Measurements from ENCODE around the gene MEGF10.

MEGF10 gene

GRCh38 chr5:127426661-127427060 is 136.1 kb downstream of the MEGF10 start:
- DNase-seq (ENCODE audit: low read depth, low spot score), result no peak
- Histone ChIP-seq H3K36me3 (ENCODE audit: insufficient read depth, low read length) (no peaks in the 10 kb centered on the region), H3K9me3 (ENCODE audit: low read depth, low read length) (no peaks in the 10 kb centered on the region)

GRCh38 chr5:127428276-127428675 is 137.7 kb downstream of the MEGF10 start:
- TF ChIP-seq POLR2AphosphoS5 (IDR thresholded peaks at IDR 0.05; ENCODE audit: borderline replicate concordance, low read depth, low read length) (no peak), FOXP2 (optimal IDR thresholded peaks at IDR 0.05; ENCODE audit: control extremely low read depth, extremely low read length, insufficient read depth) (no peak), EZH2 (IDR thresholded peaks at IDR 0.05) (no peak)

More at GRCh38 chr5:127426661-127427060, 136.1 kb downstream of the MEGF10 start:
- Histone ChIP-seq H3K9ac (ENCODE audit: insufficient read length) (no peak overlapping the region), H3K27ac (no peak overlapping the region), H3K4me3 (no peak overlapping the region)
- no peak for TF ChIP-seq EZH2 (IDR thresholded peaks at IDR 0.05)
- TF ChIP-seq FOXP2 (optimal IDR thresholded peaks at IDR 0.05; ENCODE audit: control extremely low read depth, extremely low read length, insufficient read depth), result no peak
- no peak for TF ChIP-seq POLR2AphosphoS5 (IDR thresholded peaks at IDR 0.05; ENCODE audit: borderline replicate concordance, low read depth, low read length)

GRCh38 chr5:127428748-127429147 is 138.2 kb downstream of the MEGF10 start:
- H3K9me3 ChIP-seq (ENCODE audit: low read depth, low read length), result no peaks in the 10 kb centered on the region
- H3K4me3 ChIP-seq, result no peak overlapping the region
- no peak for DNase-seq (ENCODE audit: low read depth, low spot score)
- no peaks in the 10 kb centered on the region for H3K36me3 ChIP-seq (ENCODE audit: insufficient read depth, low read length)
- TF ChIP-seq POLR2AphosphoS5 (IDR thresholded peaks at IDR 0.05; ENCODE audit: borderline replicate concordance, low read depth, low read length) (no peak), EZH2 (IDR thresholded peaks at IDR 0.05) (no peak), FOXP2 (optimal IDR thresholded peaks at IDR 0.05; ENCODE audit: control extremely low read depth, extremely low read length, insufficient read depth) (no peak)
- H3K27ac ChIP-seq, result no peak overlapping the region
- no peak overlapping the region for H3K9ac ChIP-seq (ENCODE audit: insufficient read length)

More at GRCh38 chr5:127428276-127428675, 137.7 kb downstream of the MEGF10 start:
- no peak overlapping the region for H3K9ac ChIP-seq (ENCODE audit: insufficient read length)
- H3K4me3 ChIP-seq, result no peak overlapping the region
- no peaks in the 10 kb centered on the region for H3K9me3 ChIP-seq (ENCODE audit: low read depth, low read length)
- no peak for DNase-seq (ENCODE audit: low read depth, low spot score)
- no peak overlapping the region for H3K27ac ChIP-seq
- no peaks in the 10 kb centered on the region for H3K36me3 ChIP-seq (ENCODE audit: insufficient read depth, low read length)

GRCh38 chr5:127429928-127430327 is 139.3 kb downstream of the MEGF10 start:
- H3K9me3 ChIP-seq (ENCODE audit: low read depth, low read length), result no peaks in the 10 kb centered on the region
- H3K27ac ChIP-seq, result no peak overlapping the region
- no peak overlapping the region for H3K4me3 ChIP-seq
- no peaks in the 10 kb centered on the region for H3K36me3 ChIP-seq (ENCODE audit: insufficient read depth, low read length)
- no peak for DNase-seq (ENCODE audit: low read depth, low spot score)
- H3K9ac ChIP-seq (ENCODE audit: insufficient read length), result no peak overlapping the region
- TF ChIP-seq EZH2 (IDR thresholded peaks at IDR 0.05) (no peak), FOXP2 (optimal IDR thresholded peaks at IDR 0.05; ENCODE audit: control extremely low read depth, extremely low read length, insufficient read depth) (no peak), POLR2AphosphoS5 (IDR thresholded peaks at IDR 0.05; ENCODE audit: borderline replicate concordance, low read depth, low read length) (no peak)

GRCh38 chr5:127430627-127431026 is 140.0 kb downstream of the MEGF10 start:
- H3K27ac ChIP-seq, result no peak overlapping the region
- no peak overlapping the region for H3K4me3 ChIP-seq
- no peak for TF ChIP-seq POLR2AphosphoS5 (IDR thresholded peaks at IDR 0.05; ENCODE audit: borderline replicate concordance, low read depth, low read length)
- TF ChIP-seq EZH2 (IDR thresholded peaks at IDR 0.05), result no peak
- no peak for DNase-seq (ENCODE audit: low read depth, low spot score)
- no peaks in the 10 kb centered on the region for H3K9me3 ChIP-seq (ENCODE audit: low read depth, low read length)
- no peak overlapping the region for H3K9ac ChIP-seq (ENCODE audit: insufficient read length)
- H3K36me3 ChIP-seq (ENCODE audit: insufficient read depth, low read length), result no peaks in the 10 kb centered on the region

- Histone ChIP-seq H3K4me3 (no peak overlapping the region), H3K9ac (ENCODE audit: insufficient read length) (no peak overlapping the region), H3K36me3 (ENCODE audit: insufficient read depth, low read length) (no peaks in the 10 kb centered on the region), H3K27ac (no peak overlapping the region), H3K9me3 (ENCODE audit: low read depth, low read length) (no peaks in the 10 kb centered on the region)
- no peak for DNase-seq (ENCODE audit: low read depth, low spot score)
- no peak for TF ChIP-seq FOXP2 (optimal IDR thresholded peaks at IDR 0.05; ENCODE audit: control extremely low read depth, extremely low read length, insufficient read depth)
- no peak for TF ChIP-seq EZH2 (IDR thresholded peaks at IDR 0.05)
- no peak for TF ChIP-seq POLR2AphosphoS5 (IDR thresholded peaks at IDR 0.05; ENCODE audit: borderline replicate concordance, low read depth, low read length)
Observed at GRCh38 chr5:127431977-127432585, 141.5 kb downstream of the MEGF10 start.

- no peak overlapping the region for H3K27ac ChIP-seq
- no peaks in the 10 kb centered on the region for H3K36me3 ChIP-seq (ENCODE audit: insufficient read depth, low read length)
- no peak overlapping the region for H3K9ac ChIP-seq (ENCODE audit: insufficient read length)
- no peak for DNase-seq (ENCODE audit: low read depth, low spot score)
- no peak overlapping the region for H3K4me3 ChIP-seq
- TF ChIP-seq FOXP2 (optimal IDR thresholded peaks at IDR 0.05; ENCODE audit: control extremely low read depth, extremely low read length, insufficient read depth), result no peak
- TF ChIP-seq POLR2AphosphoS5 (IDR thresholded peaks at IDR 0.05; ENCODE audit: borderline replicate concordance, low read depth, low read length), result no peak
- TF ChIP-seq EZH2 (IDR thresholded peaks at IDR 0.05), result no peak
- H3K9me3 ChIP-seq (ENCODE audit: low read depth, low read length), result no peaks in the 10 kb centered on the region
Observed at GRCh38 chr5:127433526-127433925, 142.9 kb downstream of the MEGF10 start.

- no peaks in the 10 kb centered on the region for H3K36me3 ChIP-seq (ENCODE audit: insufficient read depth, low read length)
- TF ChIP-seq EZH2 (IDR thresholded peaks at IDR 0.05) (no peak), POLR2AphosphoS5 (IDR thresholded peaks at IDR 0.05; ENCODE audit: borderline replicate concordance, low read depth, low read length) (no peak), FOXP2 (optimal IDR thresholded peaks at IDR 0.05; ENCODE audit: control extremely low read depth, extremely low read length, insufficient read depth) (no peak)
- no peak overlapping the region for H3K27ac ChIP-seq
- no peak for DNase-seq (ENCODE audit: low read depth, low spot score)
- H3K9ac ChIP-seq (ENCODE audit: insufficient read length), result no peak overlapping the region
- no peak overlapping the region for H3K4me3 ChIP-seq
- no peaks in the 10 kb centered on the region for H3K9me3 ChIP-seq (ENCODE audit: low read depth, low read length)
Observed at GRCh38 chr5:127434588-127434987, 144.0 kb downstream of the MEGF10 start.

GRCh38 chr5:127435821-127436220 is 145.2 kb downstream of the MEGF10 start:
- no peak overlapping the region for H3K9ac ChIP-seq (ENCODE audit: insufficient read length)
- TF ChIP-seq EZH2 (IDR thresholded peaks at IDR 0.05) (no peak), FOXP2 (optimal IDR thresholded peaks at IDR 0.05; ENCODE audit: control extremely low read depth, extremely low read length, insufficient read depth) (no peak), POLR2AphosphoS5 (IDR thresholded peaks at IDR 0.05; ENCODE audit: borderline replicate concordance, low read depth, low read length) (no peak)
- H3K9me3 ChIP-seq (ENCODE audit: low read depth, low read length), result no peaks in the 10 kb centered on the region
- no peak overlapping the region for H3K4me3 ChIP-seq
- no peaks in the 10 kb centered on the region for H3K36me3 ChIP-seq (ENCODE audit: insufficient read depth, low read length)
- no peak for DNase-seq (ENCODE audit: low read depth, low spot score)
- H3K27ac ChIP-seq, result no peak overlapping the region

Measured in SK-N-MC (cell line).